A549 (cell line): ENCODE data around the gene PPTC7. TPM values are rescaled to one million over a fixed set of nuclear protein-coding genes. Genes with fewer than 3 reads are reported as not detected.

Experiments used
- ATAC-seq, 2 experiments: fragments of 200-7000 bp in 1 of 2; fragments of >200 bp in 1 of 2; cut with Nextera tagmentation in 1 of 2; cut with Tn5 transposase in 1 of 2; 3 replicates each; pipeline versions ENCODE4 v1.8.0 to v1.9.1; 2018 to 2020; ENCODE audit warnings: mild to moderate bottlenecking in 1 of 2, moderate library complexity in 1 of 2
- CTCF ChIA-PET: fragments of 300-600 bp; sonication (Branson Sonifier 250); formaldehyde crosslinking; extraction: SDS; loops from one replicate; lab custom pipeline; 2021; ENCODE audit warnings: antibody characterized with exemption, inconsistent platforms; lab: Yijun Ruan, JAX
- POLR2A ChIA-PET: fragments of 350-600 bp; formaldehyde crosslinking; extraction: SDS; loops from one replicate; lab custom pipeline; 2021; ENCODE audit warnings: antibody characterized with exemption, inconsistent platforms; lab: Yijun Ruan, JAX
- DNase-seq, 2 experiments: peaks; one replicate each; pipeline versions ENCODE4 v3.0.0 to v3.0.0-alpha.2; 2011 to 2016; ENCODE audit warnings: low read depth in 1 of 2, low spot score in 1 of 2
- FAIRE-seq: peaks from 2 replicates; lab custom pipeline; 2011; peaks lifted over from hg19 to GRCh38; lab: Jason Lieb, UNC
- H3K27ac ChIP-seq, 2 experiments: fragments of >200 bp; sonication (Bioruptor Twin); formaldehyde crosslinking; 3 replicates each; pipeline ENCODE4 v1.5.1; 2016 to 2017
- H3K4me1 ChIP-seq: fragments of >200 bp; sonication (Bioruptor Twin); formaldehyde crosslinking; 3 replicates; pipeline ENCODE4 v1.6.1; 2016
- H3K4me2 ChIP-seq: fragments of >200 bp; sonication (Bioruptor Twin); formaldehyde crosslinking; 3 replicates; pipeline ENCODE4 v1.6.1; 2016
- H3K4me3 ChIP-seq: fragments of >200 bp; sonication (Bioruptor Twin); formaldehyde crosslinking; 3 replicates; pipeline ENCODE4 v1.5.1; 2016
- H3K9me3 ChIP-seq: fragments of >200 bp; sonication (Bioruptor Twin); formaldehyde crosslinking; 3 replicates; pipeline ENCODE4 v1.6.1; 2016
- ATOH8 ChIP-seq: fragments of 250-450 bp; sonication (Bioruptor Pico); IDR thresholded peaks from 2 replicates; pipeline ENCODE4 v1.5.0; 2020; ENCODE audit warnings: low read depth, mild to moderate bottlenecking, moderate library complexity
- BHLHE40 ChIP-seq: IDR thresholded peaks from 2 replicates; pipeline ENCODE4 v1.6.1; 2012; ENCODE audit warnings: low read depth, low read length, inconsistent platforms
- CBX2 ChIP-seq: fragments of 200-600 bp; sonication (generic); IDR thresholded peaks from 2 replicates; pipeline ENCODE4 v1.6.1; 2016; ENCODE audit warnings: low read depth, mild to moderate bottlenecking, borderline replicate concordance
- CTCF ChIP-seq: fragments of >200 bp; sonication (Bioruptor Twin); formaldehyde crosslinking; IDR thresholded peaks from 3 replicates; pipeline ENCODE4 v1.5.1; 2016
- E2F6 ChIP-seq: IDR thresholded peaks from 2 replicates; pipeline ENCODE4 v1.6.1; 2012; ENCODE audit warnings: low read depth, borderline replicate concordance
- EHF ChIP-seq: fragments of 250-450 bp; sonication (Bioruptor Pico); IDR thresholded peaks from 2 replicates; pipeline ENCODE4 v1.5.0; 2020; ENCODE audit warnings: mild to moderate bottlenecking
- EHMT2 ChIP-seq: fragments of 200-600 bp; sonication (generic); IDR thresholded peaks from 2 replicates; pipeline ENCODE4 v1.6.1; 2016; ENCODE audit warnings: antibody characterized with exemption, low read depth, mild to moderate bottlenecking, moderate library complexity
- ELK1 ChIP-seq: fragments of 150-350 bp; IDR thresholded peaks from 2 replicates; pipeline ENCODE4 v1.6.1; 2014; ENCODE audit warnings: low read depth, mild to moderate bottlenecking, low read length
- EP300 ChIP-seq, 2 experiments: fragments of >200 bp; sonication (Bioruptor Twin); formaldehyde crosslinking; IDR thresholded peaks; 2 replicates in 1 of 2; 3 replicates in 1 of 2; pipeline ENCODE4 v1.6.1; 2016 to 2017
- FOSL2 ChIP-seq, 2 experiments: fragments of 450-650 bp in 1 of 2; fragments of >200 bp in 1 of 2; sonication (Bioruptor Twin) in 1 of 2; formaldehyde crosslinking; IDR thresholded peaks; 2 replicates each; pipeline versions ENCODE4 v1.5.0 to v1.6.1; 2016 to 2020; ENCODE audit warnings: mild to moderate bottlenecking in 1 of 2, moderate library complexity in 1 of 2
- FOXS1 ChIP-seq: fragments of 250-450 bp; sonication (Bioruptor Pico); IDR thresholded peaks from 2 replicates; pipeline ENCODE4 v1.5.0; 2020; ENCODE audit warnings: mild to moderate bottlenecking, moderate library complexity
- HES2 ChIP-seq: fragments of >200 bp; sonication (Bioruptor Twin); formaldehyde crosslinking; IDR thresholded peaks from 2 replicates; pipeline ENCODE4 v1.6.1; 2016
- HEYL ChIP-seq: fragments of 250-450 bp; sonication (Bioruptor Pico); IDR thresholded peaks from 2 replicates; pipeline ENCODE4 v1.8.0; 2021; ENCODE audit warnings: mild to moderate bottlenecking, moderate library complexity
- HMGXB4 ChIP-seq: fragments of 250-450 bp; sonication (Bioruptor Pico); IDR thresholded peaks from 2 replicates; pipeline ENCODE4 v1.5.0; 2021; ENCODE audit warnings: mild to moderate bottlenecking, moderate library complexity, borderline replicate concordance
- HOXB5 ChIP-seq: fragments of 250-450 bp; sonication (Bioruptor Pico); IDR thresholded peaks from 2 replicates; pipeline ENCODE4 v1.5.0; 2020; ENCODE audit warnings: mild to moderate bottlenecking, moderate library complexity
- JUNB ChIP-seq: fragments of >200 bp; sonication (Bioruptor Twin); formaldehyde crosslinking; IDR thresholded peaks from 2 replicates; pipeline ENCODE4 v1.6.1; 2016
- KDM1A ChIP-seq: fragments of 200-600 bp; sonication (generic); IDR thresholded peaks from 2 replicates; pipeline ENCODE4 v1.6.1; 2016; ENCODE audit warnings: low read depth, mild to moderate bottlenecking
- KDM5A ChIP-seq: fragments of 200-600 bp; sonication (generic); IDR thresholded peaks from 2 replicates; pipeline ENCODE4 v1.6.1; 2016; ENCODE audit warnings: antibody characterized with exemption, mild to moderate bottlenecking
- NPAS2 ChIP-seq: fragments of 250-450 bp; sonication (Bioruptor Pico); IDR thresholded peaks from 2 replicates; pipeline ENCODE4 v1.8.0; 2022; ENCODE audit warnings: mild to moderate bottlenecking, moderate library complexity, borderline replicate concordance
- PBX3 ChIP-seq: IDR thresholded peaks from 2 replicates; pipeline ENCODE4 v1.6.1; 2012
- PHF8 ChIP-seq: fragments of 200-600 bp; sonication (generic); IDR thresholded peaks from 2 replicates; pipeline ENCODE4 v1.6.1; 2016; ENCODE audit warnings: low read depth, mild to moderate bottlenecking, antibody characterized with exemption, moderate library complexity, borderline replicate concordance
- SMC3 ChIP-seq: fragments of >200 bp; sonication (Bioruptor Twin); formaldehyde crosslinking; IDR thresholded peaks from 3 replicates; pipeline ENCODE4 v1.6.1; 2018; ENCODE audit warnings: inconsistent platforms
- TP53 ChIP-seq: fragments of 250-450 bp; sonication (Bioruptor Pico); IDR thresholded peaks from 2 replicates; pipeline ENCODE4 v1.5.0; 2021; ENCODE audit warnings: mild to moderate bottlenecking, moderate library complexity
- ZFP36 ChIP-seq: fragments of 450-650 bp; IDR thresholded peaks from 2 replicates; pipeline ENCODE4 v1.6.1; 2014; ENCODE audit warnings: borderline replicate concordance; ENCODE audit not compliant: partially characterized antibody
- WGBS: methylation state at CpG from one replicate; pipeline ENCODE4 v1.1.6; 2017; ENCODE audit errors: missing lambda C conversion rate; 5-methylcytosine and 5-hydroxymethylcytosine counted together
- polyA plus RNA-seq, 4 experiments: library from polyadenylated mRNA; depleted of rRNA in 3 of 4; stranded (reverse); fragments of >200 nt; fragmentation: RNase III in 1 of 4; extraction: RNeasy Plus Mini Kit Qiagen cat#74134 plus additional on column Dnase treatment in 1 of 4; gene quantifications; 2 replicates in 3 of 4; 3 replicates in 1 of 4; pipeline ENCODE4 v1.2.3, GENCODE V29; 2011 to 2017

Gene PPTC7
- polyA plus RNA-seq, 2 of the 4 experiments (the other 2 are of a cell fraction) = 15.1 to 30.3 TPM

- POLR2A ChIA-PET = no interaction called here
- Histone ChIP-seq H3K27ac (no peak overlapping the region), H3K4me3 (no peak overlapping the region), H3K9me3 (no peaks in the 10 kb centered on the region), H3K4me1 (peaks cover 13% of the 10 kb centered on the region), H3K4me2 (no peak overlapping the region)
- FAIRE-seq = no peak
- CTCF ChIA-PET = interaction anchor here (0.6 to 1.5 kb wide), 4 partner anchors 14 to 63 kb away, joined by 3 to 5 read pairs (median 4); no protein-coding TSS in a partner anchor
- no peak for DNase-seq
- TF ChIP-seq ATOH8 (CRISPR knock-in tag) (no peak), HOXB5 (no peak), EP300 (IDR thresholded peaks at IDR 0.05) (no peak), EHMT2 (no peak), FOSL2 (IDR thresholded peaks at IDR 0.05) (no peak), FOSL2 (CRISPR knock-in tag; IDR thresholded peaks at IDR 0.05) (no peak), HMGXB4 (CRISPR knock-in tag) (no peak), TP53 (CRISPR knock-in tag) (no peak), PBX3 (no peak), CBX2 (no peak), CTCF (no peak), KDM1A (no peak), ELK1 (no peak), FOXS1 (no peak), HEYL (no peak)
- 79% methylated on average over 4 of the region's 4 CpGs for WGBS
- ATAC-seq = no peak
Measured at GRCh38 chr12:110536834-110537604, 46.1 kb downstream of the PPTC7 start.

GRCh38 chr12:110534811-110535210 lies 48.3 kb downstream of the PPTC7 start:
- DNase-seq = no peak
- no peak for FAIRE-seq
- ATAC-seq = no peak
- Histone ChIP-seq H3K4me2 (no peak overlapping the region), H3K27ac (no peak overlapping the region), H3K9me3 (no peaks in the 10 kb centered on the region), H3K4me1 (peaks cover 15% of the 10 kb centered on the region), H3K4me3 (no peak overlapping the region)
- POLR2A ChIA-PET = no interaction called here
- WGBS = 89% methylated on average over 6 of the region's 6 CpGs
- CTCF ChIA-PET = interaction anchor here (1.0 to 4.4 kb wide), 3 partner anchors 22 to 67 kb away, joined by 3 to 30 read pairs (median 7); no protein-coding TSS in a partner anchor
- TF ChIP-seq BHLHE40 (no peak), ZFP36 (no peak), CBX2 (no peak), E2F6 (no peak), EHF (CRISPR knock-in tag) (no peak), SMC3 (no peak), NPAS2 (CRISPR knock-in tag) (no peak), HES2 (no peak), PHF8 (no peak), ATOH8 (CRISPR knock-in tag) (no peak), KDM5A (no peak), JUNB (no peak), CTCF (no peak)
